Astrocyte of the spinal cord (primary cell): ENCODE results near the gene BHLHE40.

Experiments used
- DNase-seq: peaks from one replicate; pipeline ENCODE4 v3.0.0; 2011; ENCODE audit warnings: low read depth, low spot score
- H3K4me3 ChIP-seq: 2 replicates; pipeline ENCODE4 v1.5.1; 2011; ENCODE audit warnings: low read depth, mild to moderate bottlenecking, low read length, moderate library complexity
- CTCF ChIP-seq: IDR thresholded peaks from 2 replicates; pipeline ENCODE4 v1.5.1; 2012; ENCODE audit warnings: low read depth, mild to moderate bottlenecking, low read length, inconsistent platforms
- in situ Hi-C: cut with HindIII; loops from 2 replicates; pipeline ENCODE4 v1.10.0; 2017; ENCODE audit warnings: low sequenced_read_pairs

Gene BHLHE40

DNA sequence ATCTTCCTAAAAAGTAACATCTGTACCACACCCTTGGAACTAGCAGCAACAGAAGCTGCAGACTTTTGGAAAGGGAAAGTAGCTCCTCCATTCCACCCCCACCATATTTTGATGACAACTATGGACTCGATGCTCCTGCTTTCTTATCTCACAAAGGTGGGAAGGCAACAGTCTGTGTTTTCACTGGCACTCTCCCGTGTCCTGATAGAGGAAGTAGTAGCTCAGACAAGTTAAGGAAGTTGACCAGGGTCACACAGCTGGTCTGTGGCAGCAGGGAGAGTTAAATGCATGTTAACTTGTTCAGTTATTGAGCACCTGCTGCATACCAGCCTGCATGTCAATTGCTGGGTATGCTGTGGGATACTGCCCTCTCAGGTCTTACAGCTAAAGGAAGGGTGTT, 33.1 kb downstream of the BHLHE40 start:
- no peak overlapping the region for H3K4me3 ChIP-seq
- no peak for TF ChIP-seq CTCF
- in situ Hi-C loops, result no loop called here
- no peak for DNase-seq

DNA sequence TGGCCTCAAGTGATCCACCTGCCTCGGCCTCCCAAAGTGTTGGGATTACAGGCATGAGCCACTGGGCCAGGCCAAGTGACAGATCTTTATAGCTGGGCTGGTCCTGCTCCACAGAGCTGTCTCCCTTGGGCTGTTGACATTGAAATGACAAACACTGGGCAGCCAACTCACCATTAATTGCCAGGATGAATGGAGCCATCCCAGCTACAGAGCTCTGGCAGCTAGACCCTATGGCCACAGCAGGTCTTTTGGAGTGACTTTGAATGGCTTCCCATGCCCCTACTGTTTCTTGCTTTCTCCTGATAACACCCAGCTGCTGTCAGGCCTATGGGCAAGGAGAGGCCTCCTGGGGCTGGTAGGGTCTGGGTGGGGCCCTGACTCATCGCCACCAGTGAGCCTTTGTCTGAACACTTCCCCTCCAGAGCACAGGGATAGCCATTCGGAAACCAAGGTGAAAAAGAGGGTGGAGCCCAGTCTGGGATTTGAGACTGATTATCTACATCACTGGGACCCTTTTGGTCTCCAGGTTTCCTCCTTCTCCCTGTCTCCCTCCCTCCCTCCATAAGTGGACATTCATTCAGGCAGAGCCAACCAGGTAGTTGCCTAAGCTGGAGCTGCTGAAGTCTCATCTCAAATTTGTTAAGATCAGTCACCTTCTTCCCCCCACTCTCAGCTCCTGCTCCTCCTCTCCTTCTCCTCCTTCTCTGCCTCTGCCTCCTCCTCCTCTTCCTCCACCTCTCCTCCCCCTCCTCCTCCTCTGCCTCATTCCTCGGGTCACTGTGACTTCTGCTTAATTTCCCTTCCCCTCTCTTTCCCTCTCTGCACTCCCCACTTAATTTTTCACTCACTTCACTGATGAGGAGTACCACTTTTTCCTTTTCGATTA, 34.0 kb downstream of the BHLHE40 start:
- no peak overlapping the region for H3K4me3 ChIP-seq
- DNase-seq, result peak; percentile 48
- no peak for TF ChIP-seq CTCF
- in situ Hi-C loops, result no loop called here

GRCh38 chr3:5014391-5014790, 35.2 kb downstream of the BHLHE40 start:
- peak; percentile 85 for DNase-seq
- in situ Hi-C loops, result no loop called here
- no peak for TF ChIP-seq CTCF
- H3K4me3 ChIP-seq, result no peak overlapping the region

DNA sequence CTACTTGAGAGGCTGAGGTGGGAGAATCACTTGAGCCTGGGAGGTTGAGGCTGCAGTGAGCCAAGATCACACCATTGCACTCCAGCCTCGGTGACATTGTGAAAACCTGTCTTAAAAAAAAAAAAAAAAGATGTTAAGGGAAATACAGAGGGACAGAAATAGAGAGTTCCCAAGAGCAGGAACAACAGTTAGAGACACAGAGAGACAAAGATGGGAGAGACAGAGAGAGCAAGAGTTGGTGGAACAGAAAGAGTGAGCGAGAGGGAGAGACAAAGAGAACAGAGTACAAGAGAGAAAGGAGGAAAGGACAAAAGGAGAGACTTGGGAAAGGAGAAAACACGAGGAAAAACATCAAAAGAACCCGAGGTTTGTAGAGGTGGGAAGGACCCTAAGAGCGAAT, 35.8 kb downstream of the BHLHE40 start:
- in situ Hi-C loops, result no loop called here
- TF ChIP-seq CTCF, result no peak

GRCh38 chr3:5016211-5017161, 37.2 kb downstream of the BHLHE40 start:
- DNase-seq, result peak; percentile 36

More for the DNA sequence above, 35.8 kb downstream of the BHLHE40 start:
- no peak overlapping the region for H3K4me3 ChIP-seq
- no peak for DNase-seq

More at GRCh38 chr3:5016211-5017161, 37.2 kb downstream of the BHLHE40 start:
- in situ Hi-C loops, result no loop called here
- no peak for TF ChIP-seq CTCF
- no peak overlapping the region for H3K4me3 ChIP-seq
